Panc1 (cell line): ENCODE measurements around the gene ZNF334. TPM values are rescaled to one million over a fixed set of nuclear protein-coding genes. Genes with fewer than 3 reads are reported as not detected.
A peak's percentile ranks its signal among the peaks of the same experiment; 100 is the strongest.

Experiments
- ATAC-seq: fragments of 200-7000 bp; cut with Tn5 transposase; 2 replicates; pipeline ENCODE4 v1.9.1; 2020; ENCODE audit warnings: mild to moderate bottlenecking, moderate library complexity
- BruUV-seq: library from RNA; stranded (reverse); fragments of 400-500 nt; replicated peaks from 2 replicates; lab custom pipeline; 2021; lab: Mats Ljungman, UMichigan
- CTCF ChIA-PET: fragments of 300-600 bp; sonication (Branson Sonifier 250); formaldehyde crosslinking; loops from one replicate; lab custom pipeline; 2022; ENCODE audit warnings: antibody characterized with exemption; lab: Charles Lee
- POLR2A ChIA-PET: fragments of 300-600 bp; sonication (Branson Sonifier 250); formaldehyde crosslinking; loops from one replicate; lab custom pipeline; 2022; ENCODE audit warnings: antibody characterized with exemption; lab: Charles Lee
- DNase-seq: peaks from one replicate; pipeline ENCODE4 v3.0.0-alpha.2; 2010; ENCODE audit warnings: low read depth, low spot score
- H3K27ac ChIP-seq: 2 replicates; pipeline ENCODE4 v1.5.1; 2011; ENCODE audit warnings: mild to moderate bottlenecking, low read length, inconsistent platforms
- H3K27me3 ChIP-seq: fragments of 200-500 bp; sonication (Bioruptor generic); 2 replicates; pipeline ENCODE4 v1.6.0; 2014; ENCODE audit warnings: low read length, inconsistent platforms; ENCODE audit not compliant: control insufficient read depth, insufficient read depth
- H3K36me3 ChIP-seq: fragments of 200-500 bp; sonication (Bioruptor generic); 2 replicates; pipeline ENCODE4 v1.5.1; 2014; ENCODE audit warnings: inconsistent platforms, mild to moderate bottlenecking, low read length, moderate library complexity; ENCODE audit not compliant: control insufficient read depth, insufficient read depth
- H3K4me1 ChIP-seq: 2 replicates; pipeline ENCODE4 v1.5.1; 2011; ENCODE audit warnings: inconsistent platforms, mild to moderate bottlenecking, low read length, moderate library complexity; ENCODE audit not compliant: control insufficient read depth, insufficient read depth
- H3K4me3 ChIP-seq, 2 experiments: 2 replicates each; pipeline ENCODE4 v1.5.1; 2011 to 2012; ENCODE audit warnings: low read depth in 2 of 2, low read length in 2 of 2, mild to moderate bottlenecking in 2 of 2, inconsistent platforms in 1 of 2, moderate library complexity in 1 of 2
- H3K9me3 ChIP-seq: fragments of 200-500 bp; sonication (Bioruptor generic); 2 replicates; pipeline ENCODE4 v1.5.1; 2014; ENCODE audit warnings: low read depth, mild to moderate bottlenecking, inconsistent platforms, low read length, moderate library complexity; ENCODE audit not compliant: control insufficient read depth, insufficient read depth
- POLR2AphosphoS5 ChIP-seq: IDR thresholded peaks from 2 replicates; pipeline ENCODE4 v1.6.1; 2012; ENCODE audit warnings: mild to moderate bottlenecking, low read depth, low read length, moderate library complexity
- REST ChIP-seq, 2 experiments: IDR thresholded peaks; 2 replicates each; pipeline ENCODE4 v1.6.1; 2011 to 2012; ENCODE audit warnings: low read depth in 2 of 2, control low read depth in 1 of 2, low read length in 1 of 2, mild to moderate bottlenecking in 1 of 2, moderate library complexity in 1 of 2; ENCODE audit not compliant: insufficient read depth in 1 of 2
- SIN3A ChIP-seq: IDR thresholded peaks from 2 replicates; pipeline ENCODE4 v1.6.1; 2012; ENCODE audit warnings: low read depth, mild to moderate bottlenecking, low read length, moderate library complexity, borderline replicate concordance; ENCODE audit not compliant: insufficient read depth
- TCF7L2 ChIP-seq: IDR thresholded peaks from 2 replicates; pipeline ENCODE4 v1.6.1; 2011; ENCODE audit warnings: mild to moderate bottlenecking, low read depth, low read length, inconsistent platforms
- in situ Hi-C: cut with HindIII; loops from 2 replicates; pipeline ENCODE4 v1.10.0; 2016; ENCODE audit warnings: low sequenced_read_pairs, low pct_unique_long_range_greater_than_20kb
- intact Hi-C: fragments of 100-400 bp; cut with micrococcal nuclease; formaldehyde crosslinking; loops from one replicate; pipeline ENCODE4 v1.10.0; 2022; ENCODE audit not compliant: unreplicated experiment
- total RNA-seq: library from RNA; stranded (reverse); gene quantifications from one replicate; pipeline ENCODE4 v1.2.1, GENCODE V29; 2021; ENCODE audit not compliant: unreplicated experiment
- TF ChIP-seq, protein P1 (sequence below): fragments of 450-650 bp; IDR thresholded peaks from 2 replicates; pipeline ENCODE4 v1.5.1; 2017; ENCODE audit warnings: mild to moderate bottlenecking

The ZNF334 gene
- total RNA-seq, 1 experiment from 2014 or later: 0.28 TPM

GRCh38 chr20:46541229-46541935, 28.0 kb upstream of the ZNF334 start:
- CTCF ChIA-PET: no interaction called here
- TF ChIP-seq SIN3A (no peak), REST (IDR thresholded peaks at IDR 0.05; ENCODE audit: insufficient read depth in 1 of 2, low read depth in 2 of 2, low read length in 1 of 2) (no peak), POLR2AphosphoS5 (no peak), TCF7L2 (no peak)
- TF ChIP-seq, protein P1, sequence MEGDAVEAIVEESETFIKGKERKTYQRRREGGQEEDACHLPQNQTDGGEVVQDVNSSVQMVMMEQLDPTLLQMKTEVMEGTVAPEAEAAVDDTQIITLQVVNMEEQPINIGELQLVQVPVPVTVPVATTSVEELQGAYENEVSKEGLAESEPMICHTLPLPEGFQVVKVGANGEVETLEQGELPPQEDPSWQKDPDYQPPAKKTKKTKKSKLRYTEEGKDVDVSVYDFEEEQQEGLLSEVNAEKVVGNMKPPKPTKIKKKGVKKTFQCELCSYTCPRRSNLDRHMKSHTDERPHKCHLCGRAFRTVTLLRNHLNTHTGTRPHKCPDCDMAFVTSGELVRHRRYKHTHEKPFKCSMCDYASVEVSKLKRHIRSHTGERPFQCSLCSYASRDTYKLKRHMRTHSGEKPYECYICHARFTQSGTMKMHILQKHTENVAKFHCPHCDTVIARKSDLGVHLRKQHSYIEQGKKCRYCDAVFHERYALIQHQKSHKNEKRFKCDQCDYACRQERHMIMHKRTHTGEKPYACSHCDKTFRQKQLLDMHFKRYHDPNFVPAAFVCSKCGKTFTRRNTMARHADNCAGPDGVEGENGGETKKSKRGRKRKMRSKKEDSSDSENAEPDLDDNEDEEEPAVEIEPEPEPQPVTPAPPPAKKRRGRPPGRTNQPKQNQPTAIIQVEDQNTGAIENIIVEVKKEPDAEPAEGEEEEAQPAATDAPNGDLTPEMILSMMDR: no peak

GRCh38 chr20:46539113-46539512, 25.8 kb upstream of the ZNF334 start:
- Histone ChIP-seq H3K27me3 (0 out of 2 replicates have a peak, but pooled peaks cover 3% of the 10 kb centered on the region), H3K27ac (no peak overlapping the region), H3K4me3 (no peak overlapping the region), H3K9me3 (no peaks in the 10 kb centered on the region), H3K4me1 (no peaks in the 10 kb centered on the region), H3K36me3 (no peaks in the 10 kb centered on the region)
- ChIA-PET POLR2A (interaction anchor here (0.5 kb wide), 1 partner anchor 736 kb away, joined by 6 read pairs; no protein-coding TSS in a partner anchor), CTCF (no interaction called here)
- BruUV-seq: no TSS peak
- TF ChIP-seq POLR2AphosphoS5: no peak
- TF ChIP-seq, protein P1: 0 out of 2 replicates have a peak, but pooled peaks have one; percentile 10
- intact Hi-C loops (no loop called here), in situ Hi-C loops (no loop called here)
- ATAC-seq: no peak
- no peak for DNase-seq

More at GRCh38 chr20:46541229-46541935, 28.0 kb upstream of the ZNF334 start:
- in situ Hi-C loops (no loop called here), intact Hi-C loops (no loop called here)
- BruUV-seq: no TSS peak
- H3K4me3 ChIP-seq: no peak overlapping the region
- H3K27me3 ChIP-seq: no peaks in the 10 kb centered on the region
- no peaks in the 10 kb centered on the region for H3K4me1 ChIP-seq
- no peaks in the 10 kb centered on the region for H3K9me3 ChIP-seq
- no peaks in the 10 kb centered on the region for H3K36me3 ChIP-seq
- POLR2A ChIA-PET: no interaction called here
- H3K27ac ChIP-seq: no peak overlapping the region
- DNase-seq (no peak), ATAC-seq (no peak)
